HEK293 (cell line): ENCODE results near the gene GCNT4.

Experiments used
- CTCF ChIA-PET: fragments of 350-600 bp; formaldehyde crosslinking; extraction: SDS; loops from one replicate; lab custom pipeline; 2021; ENCODE audit warnings: antibody characterized with exemption; lab: Yijun Ruan, JAX
- POLR2A ChIA-PET: fragments of 300-600 bp; formaldehyde crosslinking; extraction: SDS; loops from one replicate; lab custom pipeline; 2020; ENCODE audit warnings: antibody characterized with exemption, inconsistent platforms; lab: Yijun Ruan, JAX
- H3K27ac ChIP-seq: fragments of 200-500 bp; sonication (Bioruptor generic); 2 replicates; pipeline ENCODE4 v1.5.1; 2014; ENCODE audit warnings: low read depth, low read length, control low read depth, inconsistent platforms; ENCODE audit errors: extremely low read depth
- H3K36me3 ChIP-seq, 2 experiments: fragments of 200-500 bp in 1 of 2; sonication (Bioruptor generic) in 1 of 2; 1 replicate in 1 of 2; 2 replicates in 1 of 2; pipeline ENCODE4 v1.5.1; 2014 to 2017; ENCODE audit warnings: inconsistent platforms in 2 of 2, low read length in 2 of 2; ENCODE audit not compliant: control insufficient read depth in 2 of 2, insufficient read depth in 1 of 2
- H3K4me1 ChIP-seq: fragments of 200-500 bp; sonication (Bioruptor generic); 2 replicates; pipeline ENCODE4 v1.5.1; 2014; ENCODE audit warnings: mild to moderate bottlenecking, low read length, inconsistent platforms; ENCODE audit not compliant: control insufficient read depth, insufficient read depth
- H3K4me3 ChIP-seq: 2 replicates; pipeline ENCODE4 v1.5.1; 2011; ENCODE audit warnings: low read depth, mild to moderate bottlenecking, control low read depth, low read length, moderate library complexity
- H3K9me3 ChIP-seq: fragments of 200-500 bp; sonication (Bioruptor generic); 2 replicates; pipeline ENCODE4 v1.5.1; 2014; ENCODE audit warnings: low read depth, low read length, inconsistent platforms; ENCODE audit not compliant: control insufficient read depth, insufficient read depth
- HIC1 ChIP-seq: fragments of 450-650 bp; formaldehyde crosslinking; IDR thresholded peaks from 2 replicates; pipeline ENCODE4 v1.5.1; 2016; ENCODE audit warnings: missing biosample characterization, missing genetic modification characterization
- HOXC10 ChIP-seq: sonication (generic); formaldehyde crosslinking; IDR thresholded peaks from 2 replicates; pipeline ENCODE4 v1.8.1; 2023; ENCODE audit warnings: mild to moderate bottlenecking, missing genetic modification reagents
- KLF1 ChIP-seq: fragments of 450-650 bp; formaldehyde crosslinking; IDR thresholded peaks from 2 replicates; pipeline ENCODE4 v1.5.1; 2016; ENCODE audit warnings: missing biosample characterization, missing genetic modification characterization
- KLF8 ChIP-seq: fragments of 450-650 bp; formaldehyde crosslinking; IDR thresholded peaks from 2 replicates; pipeline ENCODE4 v1.5.1; 2016; ENCODE audit warnings: missing biosample characterization, missing genetic modification characterization
- PRDM10 ChIP-seq: fragments of 450-650 bp; formaldehyde crosslinking; IDR thresholded peaks from 2 replicates; pipeline ENCODE4 v1.5.1; 2016; ENCODE audit warnings: missing biosample characterization, missing genetic modification characterization
- YY1 ChIP-seq: fragments of 450-650 bp; formaldehyde crosslinking; IDR thresholded peaks from 2 replicates; pipeline ENCODE4 v1.5.1; 2018; ENCODE audit warnings: missing biosample characterization, missing genetic modification characterization
- ZBTB11 ChIP-seq: fragments of 450-650 bp; formaldehyde crosslinking; conservative IDR thresholded peaks from 2 replicates; pipeline ENCODE4 v1.5.1; 2016; ENCODE audit warnings: low read depth, missing biosample characterization, missing genetic modification characterization
- ZBTB6 ChIP-seq: fragments of 450-650 bp; formaldehyde crosslinking; IDR thresholded peaks from 2 replicates; pipeline ENCODE4 v1.5.1; 2017; ENCODE audit warnings: missing biosample characterization, missing genetic modification characterization
- ZFP69B ChIP-seq: fragments of 450-650 bp; formaldehyde crosslinking; IDR thresholded peaks from 2 replicates; pipeline ENCODE4 v1.5.1; 2016; ENCODE audit warnings: missing biosample characterization, missing genetic modification characterization
- ZNF112 ChIP-seq: fragments of 450-650 bp; formaldehyde crosslinking; IDR thresholded peaks from 2 replicates; pipeline ENCODE4 v1.5.0; 2017; ENCODE audit warnings: missing biosample characterization, missing genetic modification characterization
- ZNF16 ChIP-seq: fragments of 450-650 bp; formaldehyde crosslinking; IDR thresholded peaks from 2 replicates; pipeline ENCODE4 v1.5.1; 2016; ENCODE audit warnings: low read depth, missing biosample characterization, missing genetic modification characterization
- ZNF184 ChIP-seq: fragments of 450-650 bp; IDR thresholded peaks from 2 replicates; pipeline ENCODE4 v1.5.1; 2018; ENCODE audit warnings: missing biosample characterization, mild to moderate bottlenecking, missing genetic modification characterization
- ZNF23 ChIP-seq: fragments of 450-650 bp; formaldehyde crosslinking; IDR thresholded peaks from 2 replicates; pipeline ENCODE4 v1.5.1; 2016; ENCODE audit warnings: missing biosample characterization, missing genetic modification characterization, borderline replicate concordance
- ZNF239 ChIP-seq: fragments of 450-650 bp; formaldehyde crosslinking; IDR thresholded peaks from 2 replicates; pipeline ENCODE4 v1.5.1; 2016; ENCODE audit warnings: missing biosample characterization, missing genetic modification characterization
- ZNF26 ChIP-seq: fragments of 450-650 bp; formaldehyde crosslinking; IDR thresholded peaks from 2 replicates; pipeline ENCODE4 v1.5.1; 2016; ENCODE audit warnings: missing biosample characterization, missing genetic modification characterization
- ZNF324 ChIP-seq: fragments of 450-650 bp; formaldehyde crosslinking; IDR thresholded peaks from 2 replicates; pipeline ENCODE4 v1.5.1; 2016; ENCODE audit warnings: missing biosample characterization, missing genetic modification characterization
- ZNF510 ChIP-seq: fragments of 450-650 bp; formaldehyde crosslinking; IDR thresholded peaks from 2 replicates; pipeline ENCODE4 v1.5.1; 2018; ENCODE audit warnings: mild to moderate bottlenecking, missing genetic modification characterization, missing biosample characterization; ENCODE audit not compliant: insufficient replicate concordance
- ZNF544 ChIP-seq: fragments of 450-650 bp; formaldehyde crosslinking; IDR thresholded peaks from 2 replicates; pipeline ENCODE4 v1.5.0; 2017; ENCODE audit warnings: missing biosample characterization, missing genetic modification characterization
- ZNF548 ChIP-seq: fragments of 450-650 bp; formaldehyde crosslinking; IDR thresholded peaks from 2 replicates; pipeline ENCODE4 v1.5.1; 2016; ENCODE audit warnings: missing biosample characterization, missing genetic modification characterization
- ZNF596 ChIP-seq: fragments of 450-650 bp; IDR thresholded peaks from 2 replicates; pipeline ENCODE4 v1.5.0; 2018; ENCODE audit warnings: missing biosample characterization, mild to moderate bottlenecking, missing genetic modification characterization, moderate library complexity
- ZNF623 ChIP-seq: fragments of 450-650 bp; formaldehyde crosslinking; IDR thresholded peaks from 2 replicates; pipeline ENCODE4 v1.5.1; 2016; ENCODE audit warnings: missing biosample characterization, missing genetic modification characterization
- ZNF792 ChIP-seq: fragments of 450-650 bp; formaldehyde crosslinking; IDR thresholded peaks from 2 replicates; pipeline ENCODE4 v1.5.1; 2016; ENCODE audit warnings: missing biosample characterization, missing genetic modification characterization

GCNT4 gene

GRCh38 chr5:75072061-75072460, 19.7 kb upstream of the GCNT4 start (continued):
- TF ChIP-seq HIC1 (tag by site-specific recombination), result no peak
- TF ChIP-seq ZFP69B (tag by site-specific recombination), result no peak

- Histone ChIP-seq H3K4me3 (no peak overlapping the region), H3K4me1 (no peaks in the 10 kb centered on the region), H3K36me3 (no peaks in the 10 kb centered on the region), H3K27ac (no peak overlapping the region), H3K9me3 (no peaks in the 10 kb centered on the region)
- no peak for TF ChIP-seq ZNF16 (tag by site-specific recombination)
- no peak for TF ChIP-seq YY1 (tag by site-specific recombination)
- no peak for TF ChIP-seq ZNF792 (tag by site-specific recombination)
- no peak for TF ChIP-seq HOXC10
- no peak for TF ChIP-seq ZNF324
- TF ChIP-seq ZNF112 (tag by site-specific recombination), result no peak
- no peak for TF ChIP-seq ZNF510 (tag by site-specific recombination)
- no peak for TF ChIP-seq ZNF26 (tag by site-specific recombination)
- TF ChIP-seq ZNF239 (tag by site-specific recombination), result no peak
- TF ChIP-seq ZBTB6 (tag by site-specific recombination), result no peak
- ChIA-PET POLR2A (no interaction called here), CTCF (no interaction called here)
Measured at GRCh38 chr5:75071100-75071499, 18.7 kb upstream of the GCNT4 start.

GRCh38 chr5:75067434-75067833, 15.1 kb upstream of the GCNT4 start:
- POLR2A ChIA-PET, result no interaction called here
- Histone ChIP-seq H3K4me1 (no peaks in the 10 kb centered on the region), H3K36me3 (no peaks in the 10 kb centered on the region), H3K4me3 (no peak overlapping the region), H3K27ac (no peak overlapping the region), H3K9me3 (no peaks in the 10 kb centered on the region)
- CTCF ChIA-PET, result no interaction called here
- no peak for TF ChIP-seq ZNF623 (tag by site-specific recombination)
- no peak for TF ChIP-seq ZNF23 (tag by site-specific recombination)
- TF ChIP-seq ZNF544 (tag by site-specific recombination), result no peak
- no peak for TF ChIP-seq ZNF548 (tag by site-specific recombination)
- no peak for TF ChIP-seq ZNF184 (tag by site-specific recombination)
- TF ChIP-seq PRDM10 (tag by site-specific recombination), result no peak
- TF ChIP-seq ZNF596 (tag by site-specific recombination), result no peak
- no peak for TF ChIP-seq KLF1
- TF ChIP-seq ZBTB11 (tag by site-specific recombination), result no peak
- TF ChIP-seq KLF8, result no peak
